Fibroblast of skin of left biceps (primary cell): ENCODE data around the gene UBE2V1.

Experiments used
- DNase-seq, 2 experiments: peaks; one replicate each; pipeline ENCODE4 v3.0.0-alpha.2; 2013; ENCODE audit warnings: low read depth in 2 of 2

Gene UBE2V1

DNA sequence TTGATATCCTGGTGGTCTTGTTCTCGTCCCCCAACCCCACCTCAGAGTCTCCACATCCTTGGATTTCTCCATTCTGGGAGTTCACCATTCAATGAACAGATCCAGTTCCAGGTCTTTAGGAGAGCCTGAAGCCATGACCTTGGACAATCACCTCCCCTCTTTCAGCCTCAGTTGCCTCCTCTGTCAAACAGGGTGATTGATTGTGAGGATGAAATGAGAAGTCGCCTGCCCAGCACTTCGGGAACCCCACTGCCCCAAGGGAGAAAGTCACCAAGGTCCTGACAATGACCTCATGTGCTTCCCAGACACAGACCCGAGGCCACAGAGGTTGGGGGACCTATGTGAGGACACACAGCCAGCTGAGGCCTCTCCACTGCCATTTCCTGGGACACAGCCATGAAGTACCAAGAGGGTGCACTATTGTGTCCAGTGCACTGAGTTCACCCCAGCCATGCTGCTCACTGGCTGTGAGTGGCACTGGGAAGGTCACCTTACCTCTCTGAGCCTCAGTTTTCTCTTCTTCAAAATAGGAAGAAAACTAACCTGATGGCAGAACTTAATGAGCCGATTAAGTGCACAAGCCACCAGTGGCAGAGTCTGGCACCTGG, 68.5 kb downstream of the UBE2V1 start:
- DNase-seq = no peak

DNA sequence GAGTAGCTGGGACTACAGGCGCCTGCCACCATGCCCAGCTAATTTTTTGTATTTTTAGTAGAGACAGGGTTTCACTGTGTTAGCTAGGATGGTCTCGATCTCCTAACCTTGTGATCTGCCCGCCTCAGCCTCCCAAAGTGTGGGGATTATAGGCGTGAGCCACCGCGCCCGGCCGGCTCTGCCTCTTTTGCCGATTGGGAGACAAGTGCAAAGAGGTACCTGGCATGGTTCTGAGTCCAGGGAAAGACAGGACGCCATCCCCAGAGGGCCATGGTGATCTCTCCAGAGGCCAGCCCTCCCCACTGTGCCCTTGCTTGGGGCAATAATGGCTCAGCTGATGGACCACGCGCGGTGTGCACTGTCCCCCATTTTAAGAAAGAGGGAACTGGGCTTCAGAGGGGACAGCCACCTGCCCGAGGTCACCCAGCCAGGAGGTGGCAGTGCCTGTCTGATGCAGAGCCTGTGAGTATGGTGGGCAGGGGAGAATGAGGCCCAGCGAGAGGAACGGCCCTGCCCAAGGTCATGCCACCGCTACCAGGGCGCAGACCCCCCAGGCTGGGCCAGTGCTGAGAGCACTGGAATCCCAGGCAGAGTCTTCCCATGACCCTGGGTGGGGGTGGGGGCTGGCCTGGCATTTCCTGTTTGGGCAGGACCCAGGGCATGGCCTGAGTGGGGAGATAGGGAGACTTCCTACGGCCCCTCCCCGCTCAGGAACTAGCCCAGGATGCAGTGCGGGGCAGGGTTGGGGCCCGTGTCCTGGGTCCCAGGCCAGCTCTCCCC, 69.2 kb downstream of the UBE2V1 start:
- DNase-seq = no peak

DNA sequence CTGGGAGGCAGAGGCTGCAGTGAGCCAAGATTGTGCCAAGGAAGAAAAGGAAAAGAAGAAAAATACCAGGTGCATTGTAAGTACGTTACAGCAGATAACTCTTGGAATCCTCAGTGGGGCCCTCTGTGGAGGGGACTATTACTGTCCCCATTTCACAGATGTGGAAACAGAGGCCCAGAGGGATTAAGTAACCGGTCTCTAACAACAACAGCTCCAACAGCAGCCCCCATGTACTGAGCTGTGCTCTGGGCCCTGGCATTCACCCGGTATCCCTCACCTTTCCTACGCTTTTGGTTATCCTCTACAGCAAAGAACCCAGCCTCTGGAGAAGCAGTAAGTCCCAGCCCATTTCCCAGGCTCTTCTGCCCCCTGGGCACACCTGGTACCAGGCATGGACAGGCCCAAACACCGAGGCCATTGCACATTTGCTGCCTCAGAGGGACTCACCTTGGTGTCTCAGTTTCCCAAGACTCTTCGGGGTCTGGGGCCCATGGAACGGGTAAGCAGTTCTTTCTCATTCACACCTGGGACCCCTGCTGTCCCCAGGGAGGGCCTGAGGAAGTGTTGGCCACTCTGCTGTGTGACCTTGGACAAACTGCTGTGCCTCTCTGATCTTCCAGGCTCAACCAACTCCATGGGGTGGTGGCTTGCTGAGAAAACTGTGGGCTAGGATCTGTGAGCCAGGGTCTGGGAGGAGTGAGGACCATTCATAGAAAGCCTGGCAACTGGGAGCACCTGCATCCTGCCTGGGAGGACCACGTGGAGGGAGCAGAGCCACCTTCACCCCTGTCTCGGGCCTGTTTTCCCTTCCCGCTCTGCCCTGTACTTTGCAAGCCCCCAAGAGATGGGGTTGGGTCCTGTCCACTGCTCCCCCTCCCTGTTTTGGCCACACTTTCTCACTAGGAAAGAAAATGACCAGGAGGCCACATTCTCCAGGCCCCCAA, 70.3 kb downstream of the UBE2V1 start:
- DNase-seq = no peak

DNA sequence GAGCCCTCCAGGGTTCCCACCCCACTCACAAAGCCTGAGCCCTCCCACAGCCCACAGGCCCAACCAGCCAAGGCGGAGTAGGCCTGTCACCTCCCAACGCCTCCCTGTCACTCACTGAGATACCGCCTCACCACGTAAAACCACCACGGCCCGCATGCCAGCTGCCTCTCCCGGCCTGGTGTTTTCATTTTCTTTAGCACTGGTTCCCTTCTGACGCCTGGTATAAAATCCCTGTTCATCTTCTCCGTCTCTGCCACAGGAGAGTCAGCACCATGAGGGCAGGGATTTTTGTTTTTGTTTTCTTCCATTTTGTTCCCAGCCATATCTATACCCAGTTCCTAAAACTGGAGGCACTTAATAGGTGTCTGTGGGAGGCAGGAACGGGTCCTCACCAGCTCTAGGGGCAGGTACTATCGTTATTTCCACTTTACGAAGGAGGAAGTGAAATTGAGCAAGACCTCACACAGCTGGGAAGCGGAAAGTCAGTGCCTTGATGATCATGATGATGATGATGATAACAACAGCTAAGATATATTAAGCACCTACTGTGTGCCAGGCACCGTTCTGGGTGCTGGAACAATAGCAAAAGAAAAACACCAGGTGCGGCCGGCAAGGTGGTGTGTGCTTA, 71.6 kb downstream of the UBE2V1 start:
- no peak for DNase-seq

DNA sequence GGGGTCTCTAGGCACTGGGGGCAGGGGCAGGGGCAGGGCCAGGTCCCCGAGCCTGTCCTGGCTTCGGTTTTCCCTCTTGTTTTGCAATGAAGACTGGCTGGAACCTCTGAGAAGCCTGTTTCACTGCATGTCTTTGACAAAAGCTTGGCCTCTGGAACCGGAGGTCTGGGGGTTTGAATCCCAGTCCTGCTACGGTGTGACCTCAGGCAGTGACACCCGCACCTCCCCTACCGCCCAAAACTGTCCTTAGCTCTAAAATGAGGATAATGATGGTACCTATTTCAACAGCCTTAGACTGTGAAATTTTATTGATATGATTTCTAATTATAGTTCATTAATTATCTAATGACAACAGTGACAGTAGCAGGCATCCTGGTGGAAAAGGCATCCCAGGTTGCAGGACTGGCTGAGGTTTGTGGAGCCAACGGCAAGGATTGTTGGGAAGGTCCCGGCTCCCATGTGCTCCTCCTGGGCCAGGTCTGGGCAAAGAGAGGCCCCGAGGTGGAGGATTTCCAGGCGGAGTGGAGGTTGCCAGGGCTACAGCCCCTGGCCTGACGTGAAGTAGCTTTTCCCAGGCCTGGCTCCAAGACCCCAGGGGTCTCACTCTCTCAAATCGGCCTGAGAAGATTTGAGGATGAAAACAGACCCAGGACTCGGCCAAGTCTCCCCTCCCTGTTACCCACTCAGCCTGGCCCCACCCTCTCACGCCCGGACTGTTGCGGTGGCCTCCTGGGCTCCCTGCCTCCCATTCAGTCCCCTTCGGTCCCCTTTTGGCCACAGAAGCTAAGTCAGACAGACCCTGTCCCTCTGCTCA, 72.3 kb downstream of the UBE2V1 start:
- no peak for DNase-seq

DNA sequence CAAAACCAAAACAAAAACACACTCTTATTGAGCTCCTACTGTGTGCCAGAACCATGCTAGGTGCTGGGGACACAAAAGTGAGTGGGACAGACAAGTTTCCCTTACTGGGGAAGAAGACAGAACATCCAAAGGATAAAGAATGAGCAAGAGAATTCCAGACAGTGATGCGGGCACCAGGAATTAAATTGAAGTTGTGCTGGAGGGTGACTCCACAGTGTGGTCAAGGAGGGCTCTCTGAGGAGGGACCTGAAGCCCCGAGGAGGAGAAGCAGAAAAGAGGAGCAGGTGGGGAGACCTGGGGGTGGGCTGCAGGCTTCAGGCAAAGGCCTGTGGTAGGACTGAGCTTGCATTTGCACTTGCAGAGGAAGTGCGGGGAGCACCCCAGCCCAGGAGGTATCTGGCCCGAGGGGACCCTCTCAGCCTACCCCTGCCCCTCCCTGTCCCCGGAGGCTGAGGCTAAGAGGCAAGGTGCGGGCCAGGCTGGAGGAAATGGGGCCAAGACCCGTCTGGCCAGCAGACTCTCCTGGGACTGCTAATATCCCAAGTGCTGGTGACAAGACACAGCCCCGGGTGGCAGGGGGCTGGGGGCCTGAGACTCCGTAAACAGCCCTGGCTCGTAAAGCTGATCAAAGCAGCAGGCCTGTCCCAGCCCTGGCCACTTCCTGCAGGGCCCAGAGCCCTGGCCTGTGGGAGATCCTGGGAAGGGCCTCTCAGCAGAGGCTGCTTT, 73.1 kb downstream of the UBE2V1 start:
- DNase-seq = no peak

DNA sequence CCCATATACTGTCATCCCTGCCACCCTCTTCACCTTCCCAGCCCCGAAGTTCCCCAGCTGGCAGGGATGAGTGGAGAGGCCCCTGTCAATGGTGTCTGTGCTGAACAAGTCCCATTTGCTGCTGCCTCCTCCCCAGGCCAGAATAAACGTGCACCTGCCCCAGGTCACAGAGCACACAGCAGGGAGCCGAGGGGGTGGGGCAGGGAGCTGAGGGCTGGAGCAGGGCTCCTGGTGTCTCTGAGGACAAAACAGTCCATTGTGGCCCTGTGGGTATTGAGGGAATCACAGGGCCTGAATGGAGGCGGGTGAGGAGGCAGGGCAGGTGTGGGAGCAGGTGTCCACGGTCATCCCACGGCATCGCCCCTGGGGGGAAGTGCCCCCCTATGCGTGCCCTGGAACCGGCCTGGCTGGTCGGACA, 74.4 kb downstream of the UBE2V1 start:
- no peak for DNase-seq

DNA sequence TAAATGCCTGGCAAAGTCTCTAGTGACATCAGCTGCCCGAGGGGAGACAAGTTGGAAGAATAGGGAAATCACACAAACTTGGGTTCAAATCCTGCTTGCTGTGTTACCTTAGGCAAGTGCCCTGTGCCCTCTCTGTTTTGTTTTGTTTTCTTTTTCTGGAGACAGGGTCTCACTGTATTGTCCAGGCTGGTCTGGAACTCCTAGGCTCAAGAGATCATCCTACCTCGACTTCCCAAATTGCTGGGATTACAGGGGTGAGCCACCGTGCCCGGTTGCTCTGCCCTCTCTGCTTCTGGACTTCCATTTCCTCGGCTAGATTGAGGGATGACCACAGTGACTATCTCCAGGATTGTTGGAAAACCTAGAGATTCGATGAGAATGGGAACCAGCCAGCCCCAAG, 74.8 kb downstream of the UBE2V1 start:
- no peak for DNase-seq

DNA sequence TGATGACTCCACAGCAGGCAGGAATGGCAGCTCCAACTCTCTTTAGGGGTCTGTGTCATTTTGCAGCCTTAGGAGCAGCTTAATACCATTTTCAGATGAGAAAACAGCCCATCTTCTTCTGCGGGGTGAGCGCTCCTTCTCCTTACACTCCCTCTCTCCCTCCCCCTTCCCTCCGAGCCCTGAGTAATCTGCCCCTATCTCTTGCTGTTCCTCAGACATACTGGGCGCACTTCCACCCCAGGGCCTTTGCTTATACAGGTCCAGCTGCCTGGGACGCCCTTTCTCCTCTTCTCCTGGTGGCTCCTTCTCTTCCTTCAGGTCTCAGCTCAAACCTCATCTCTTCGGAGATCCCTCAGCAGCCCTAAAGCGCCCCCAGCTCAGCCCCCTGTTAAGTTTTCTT, 75.4 kb downstream of the UBE2V1 start:
- DNase-seq = no peak

DNA sequence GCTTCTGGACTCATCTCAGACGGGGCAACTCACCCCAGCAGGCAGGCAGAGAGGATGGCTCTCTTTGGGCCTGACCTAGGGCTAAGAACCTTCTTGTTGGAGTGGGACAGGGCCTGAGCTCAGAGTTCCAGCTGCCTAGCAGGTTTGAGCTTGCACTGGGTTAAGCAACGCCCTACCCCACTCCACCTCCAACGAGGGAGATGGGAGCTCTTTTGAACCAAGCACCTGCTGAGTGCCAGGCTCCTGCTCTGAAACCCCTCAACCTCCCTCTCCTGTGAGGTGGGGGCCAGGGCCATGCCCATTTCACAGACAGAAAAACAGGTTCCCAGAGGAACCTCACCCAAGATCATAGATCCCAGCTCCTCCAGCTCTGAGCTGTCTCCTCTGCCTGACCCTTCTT, 75.8 kb downstream of the UBE2V1 start:
- no peak for DNase-seq

DNA sequence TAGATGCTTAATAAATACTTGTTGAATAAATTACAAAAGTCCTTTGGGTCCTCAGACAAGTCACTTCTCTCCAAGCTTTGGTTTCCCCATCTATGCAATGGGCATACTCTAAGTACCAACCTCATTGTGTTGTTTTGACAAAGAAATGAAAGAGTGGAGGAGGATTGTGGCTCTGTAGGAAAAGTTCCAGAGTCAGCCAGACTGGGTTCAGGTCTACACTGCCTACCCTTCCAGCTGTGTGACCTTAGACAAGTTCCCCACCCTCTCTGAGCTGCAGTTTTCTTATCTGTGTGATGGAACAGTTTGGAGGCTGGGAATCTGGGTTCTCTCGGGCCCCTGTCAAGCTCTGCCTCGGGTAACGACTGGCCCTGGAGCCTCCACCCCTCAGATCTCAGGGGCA, 76.2 kb downstream of the UBE2V1 start:
- DNase-seq = no peak

DNA sequence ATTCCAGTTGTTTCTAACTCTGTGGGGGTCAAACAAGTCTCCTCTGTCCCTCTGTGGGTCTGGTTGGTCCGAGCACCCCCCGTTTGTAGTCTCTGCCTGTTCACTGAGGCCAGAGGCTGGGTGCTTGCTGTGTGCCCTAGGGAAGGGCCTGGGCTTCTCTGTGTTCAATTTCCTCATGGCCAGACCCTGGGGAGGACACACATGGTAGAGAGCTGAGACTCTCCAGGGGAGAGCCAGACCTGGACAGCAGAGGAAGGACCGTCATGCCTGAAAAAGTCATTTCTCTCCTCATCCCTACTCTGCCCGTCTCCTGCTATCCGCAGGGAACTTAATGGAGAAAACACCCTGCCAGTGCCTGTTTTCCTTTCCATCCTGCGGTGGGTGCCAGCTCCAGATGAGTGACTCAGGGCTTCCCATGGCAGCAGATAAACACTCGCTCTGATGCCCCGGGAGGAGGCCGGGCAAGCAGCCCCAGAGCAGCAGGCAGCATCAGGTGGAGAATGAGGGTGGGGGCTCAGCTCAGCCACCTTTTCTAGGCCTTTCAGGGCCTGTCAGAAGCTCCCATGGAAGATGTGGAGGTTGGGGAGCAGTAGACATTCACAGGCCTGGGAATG, 78.3 kb downstream of the UBE2V1 start:
- DNase-seq = no peak

DNA sequence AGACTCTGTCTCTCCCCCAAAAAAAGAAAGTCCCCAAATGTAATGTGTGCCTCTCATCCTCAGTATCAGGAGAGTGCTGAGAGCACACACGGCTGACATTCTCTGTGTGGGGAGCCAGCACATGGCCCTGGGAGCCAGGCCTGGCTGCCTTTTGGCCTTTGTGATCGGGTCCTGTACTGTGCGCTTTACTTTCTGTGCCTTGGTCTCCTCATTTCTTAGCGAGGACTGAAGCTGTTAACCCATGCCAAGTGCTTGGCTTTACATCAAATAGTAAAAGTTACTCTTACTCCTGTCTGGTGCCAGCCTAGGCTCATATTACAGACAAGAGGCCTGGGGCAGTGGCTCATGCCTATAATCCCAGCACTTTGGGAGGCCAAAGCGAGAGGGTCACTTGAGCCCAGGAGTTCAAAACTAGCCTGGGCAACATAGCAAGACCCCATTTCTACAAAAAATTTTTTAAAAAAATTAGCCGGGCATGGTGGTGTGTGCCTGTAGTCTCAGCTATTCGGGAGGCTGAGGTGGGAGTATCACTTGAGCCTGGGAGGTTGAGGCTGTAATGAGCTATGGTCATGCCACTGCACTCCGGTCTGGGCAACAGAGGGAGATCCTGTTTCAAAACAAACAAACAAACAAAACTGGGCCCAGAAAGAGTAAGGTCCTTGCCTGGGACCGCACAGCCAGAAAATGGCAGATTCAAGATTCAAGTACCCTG, 79.8 kb downstream of the UBE2V1 start:
- DNase-seq = no peak
